K562 (cell line): ENCODE data around the gene CCAR1. TPM values are rescaled to one million over a fixed set of nuclear protein-coding genes. Genes with fewer than 3 reads are reported as not detected.
A peak's percentile ranks its signal among the peaks of the same experiment; 100 is the strongest.

ENCODE experiments used
- ADNP ChIP-seq: fragments of 200-800 bp; sonication (Bioruptor generic); IDR thresholded peaks from 2 replicates; pipeline ENCODE4 v1.6.1; 2016; ENCODE audit warnings: missing genetic modification characterization, missing compliant biosample characterization
- C11orf30 ChIP-seq: fragments of 450-650 bp; IDR thresholded peaks from 2 replicates; pipeline ENCODE4 v1.6.1; 2016; ENCODE audit warnings: low read depth, mild to moderate bottlenecking
- DEAF1 ChIP-seq: fragments of 450-650 bp; formaldehyde crosslinking; IDR thresholded peaks from 2 replicates; pipeline ENCODE4 v1.4.0; 2020; ENCODE audit warnings: mild to moderate bottlenecking, moderate library complexity
- HMBOX1 ChIP-seq: sonication (generic); IDR thresholded peaks from 2 replicates; pipeline ENCODE4 v1.6.1; 2016
- KDM2B ChIP-seq: fragments of 250-450 bp; sonication (Bioruptor Pico); IDR thresholded peaks from 2 replicates; pipeline ENCODE4 v1.8.0; 2021; ENCODE audit warnings: mild to moderate bottlenecking, moderate library complexity
- MAZ ChIP-seq, 2 experiments: fragments of 450-650 bp in 1 of 2; sonication (generic) in 1 of 2; formaldehyde crosslinking; IDR thresholded peaks in 1 of 2; conservative IDR thresholded peaks in 1 of 2; 2 replicates each; pipeline versions ENCODE4 v1.4.0 to v1.5.0; 2020; ENCODE audit warnings: mild to moderate bottlenecking in 1 of 2, missing genetic modification reagents in 1 of 2
- MLLT1 ChIP-seq, 2 experiments: fragments of 450-650 bp; IDR thresholded peaks; 2 replicates each; pipeline ENCODE4 v1.6.1; 2016
- NR2F6 ChIP-seq: fragments of 450-650 bp; formaldehyde crosslinking; IDR thresholded peaks from 2 replicates; pipeline ENCODE4 v1.4.0; 2020; ENCODE audit warnings: mild to moderate bottlenecking
- NR4A1 ChIP-seq, 2 experiments: fragments of 250-450 bp in 1 of 2; fragments of 450-650 bp in 1 of 2; sonication (Bioruptor Pico) in 1 of 2; IDR thresholded peaks; 2 replicates each; pipeline versions ENCODE4 v1.4.0 to v1.6.1; 2016 to 2020; ENCODE audit warnings: mild to moderate bottlenecking in 2 of 2, missing compliant biosample characterization in 1 of 2, missing genetic modification characterization in 1 of 2, moderate library complexity in 1 of 2
- PCBP1 ChIP-seq: fragments of 200-400 bp; formaldehyde crosslinking; IDR thresholded peaks from 2 replicates; pipeline ENCODE4 v1.6.1; 2018; ENCODE audit warnings: mild to moderate bottlenecking, low read depth, low read length; ENCODE audit not compliant: poor library complexity, severe bottlenecking
- PKNOX1 ChIP-seq: fragments of 450-650 bp; IDR thresholded peaks from 2 replicates; pipeline ENCODE4 v1.6.1; 2016
- RBM25 ChIP-seq: fragments of 200-400 bp; formaldehyde crosslinking; IDR thresholded peaks from 2 replicates; pipeline ENCODE4 v1.6.1; 2018; ENCODE audit warnings: low read length, low read depth, moderate library complexity; ENCODE audit not compliant: severe bottlenecking
- SRF ChIP-seq, 2 experiments: fragments of 250-450, 450-650 bp in 1 of 2; sonication (Bioruptor Pico) in 1 of 2; sonication (generic) in 1 of 2; formaldehyde crosslinking; IDR thresholded peaks; 2 replicates each; pipeline versions ENCODE4 v1.5.0 to v1.5.1; 2020 to 2022; ENCODE audit warnings: mild to moderate bottlenecking in 1 of 2, missing genetic modification reagents in 1 of 2
- TEAD4 ChIP-seq, 2 experiments: sonication (generic) in 1 of 2; formaldehyde crosslinking in 1 of 2; IDR thresholded peaks; 2 replicates each; pipeline versions ENCODE4 v1.6.1 to v1.8.0; 2012 to 2022; ENCODE audit warnings: borderline replicate concordance in 1 of 2, inconsistent platforms in 1 of 2, low read length in 1 of 2, mild to moderate bottlenecking in 1 of 2, missing genetic modification reagents in 1 of 2
- XRCC5 ChIP-seq: fragments of 200-400 bp; formaldehyde crosslinking; IDR thresholded peaks from 2 replicates; pipeline ENCODE4 v1.6.1; 2017; ENCODE audit warnings: low read depth, mild to moderate bottlenecking, low read length
- ZBTB9 ChIP-seq: fragments of 450-650 bp; formaldehyde crosslinking; IDR thresholded peaks from 2 replicates; pipeline ENCODE4 v1.4.0; 2020; ENCODE audit warnings: mild to moderate bottlenecking, moderate library complexity
- ZNF224 ChIP-seq: sonication (generic); formaldehyde crosslinking; IDR thresholded peaks from 2 replicates; pipeline ENCODE4 v1.8.0; 2022; ENCODE audit warnings: mild to moderate bottlenecking, missing genetic modification reagents
- ZNF511 ChIP-seq: sonication (generic); formaldehyde crosslinking; IDR thresholded peaks from 2 replicates; pipeline ENCODE4 v1.8.0; 2022; ENCODE audit warnings: mild to moderate bottlenecking, missing genetic modification reagents
- polyA plus RNA-seq, 8 experiments: library from polyadenylated mRNA; depleted of rRNA in 4 of 8; stranded (reverse) in 5 of 8; unstranded in 3 of 8; fragments of >200 nt; fragmentation: Nextera tagmentation in 2 of 8; fragmentation: Illumina TruSeq in 1 of 8; extraction: Ambion mirVana in 2 of 8; extraction: Trizol in 1 of 8; gene quantifications; 2 replicates each; pipeline versions ENCODE4 v1.2.1 to v1.2.3, GENCODE V29; 2011 to 2014; ENCODE audit warnings: inconsistent platforms in 1 of 8, missing spikeins in 1 of 8
- total RNA-seq, 7 experiments: library from RNA; depleted of rRNA in 6 of 7; stranded (reverse); fragments of >200 nt in 6 of 7; fragmentation: Illumina TruSeq in 2 of 7; extraction: Trizol in 2 of 7; gene quantifications; 2 replicates each; pipeline versions ENCODE4 v1.2.1 to v1.2.3, GENCODE V29; 2011 to 2021; ENCODE audit warnings: low replicate concordance in 1 of 7

CCAR1 gene
- total and polyA plus RNA-seq, 9 of the 15 experiments (the other 6 are each of a cell fraction or from before 2014, with no cell fraction given): 44.8 to 173 (median 111) TPM

- no peak for TF ChIP-seq C11orf30
- no peak for TF ChIP-seq ZNF224 (CRISPR knock-in tag)
- no peak for TF ChIP-seq PCBP1
- TF ChIP-seq NR2F6: no peak
- no peak for TF ChIP-seq DEAF1 (CRISPR knock-in tag)
- no peak for TF ChIP-seq MAZ (CRISPR knock-in tag; conservative IDR thresholded peaks at IDR 0.05 in 1 of 2, IDR thresholded peaks at IDR 0.05 in 1 of 2)
- TF ChIP-seq HMBOX1: no peak
- no peak for TF ChIP-seq ZNF511 (CRISPR knock-in tag)
- no peak for TF ChIP-seq ZBTB9 (CRISPR knock-in tag)
- TF ChIP-seq TEAD4 (IDR thresholded peaks at IDR 0.05; ENCODE audit: low read length): no peak
- TF ChIP-seq TEAD4 (CRISPR knock-in tag; IDR thresholded peaks at IDR 0.05; ENCODE audit: borderline replicate concordance): no peak
- no peak for TF ChIP-seq MLLT1 (IDR thresholded peaks at IDR 0.05)
- TF ChIP-seq SRF (CRISPR knock-in tag; IDR thresholded peaks at IDR 0.05): peak; percentile 89 to 97; a peak in 3 of 4 replicates
- TF ChIP-seq RBM25: no peak
- no peak for TF ChIP-seq NR4A1 (CRISPR knock-in tag; IDR thresholded peaks at IDR 0.05)
- 0 out of 2 replicates have a peak, but pooled peaks have one; percentile 49 for TF ChIP-seq NR4A1 (tag; IDR thresholded peaks at IDR 0.05)
- TF ChIP-seq KDM2B (CRISPR knock-in tag): no peak
- TF ChIP-seq PKNOX1: peak; percentile 19; the same call in 1 of the 2 replicates
- no peak for TF ChIP-seq XRCC5
- no peak for TF ChIP-seq ADNP (tag)
These were observed 90.4 kb downstream of the CCAR1 start (continued) for GRCh38 chr10:68811314-68812009.
